DND-41 (cell line): ENCODE results near the gene TBX6.

Experiments
- ATAC-seq: fragments of 200-7000 bp; cut with Tn5 transposase; 3 replicates; pipeline ENCODE4 v1.9.1; 2021; ENCODE audit warnings: low read depth; ENCODE audit not compliant: insufficient read depth
- DNase-seq: peaks from one replicate; pipeline ENCODE4 v3.0.0-alpha.2; 2020
- H2AFZ ChIP-seq: 2 replicates; pipeline ENCODE4 v1.6.0; 2012; ENCODE audit warnings: low read depth, low read length
- H3K27ac ChIP-seq: 2 replicates; pipeline ENCODE4 v1.5.1; 2012; ENCODE audit warnings: low read length, inconsistent platforms
- H3K27me3 ChIP-seq: fragments of 200-600 bp; sonication (generic); 2 replicates; pipeline ENCODE4 v1.6.0; 2012; ENCODE audit warnings: low read length, mild to moderate bottlenecking, inconsistent platforms; ENCODE audit not compliant: insufficient read depth, poor library complexity
- H3K36me3 ChIP-seq: 2 replicates; pipeline ENCODE4 v1.5.1; 2012; ENCODE audit warnings: low read length, inconsistent platforms; ENCODE audit not compliant: insufficient read depth
- H3K4me1 ChIP-seq: 2 replicates; pipeline ENCODE4 v1.5.1; 2012; ENCODE audit warnings: mild to moderate bottlenecking, low read length; ENCODE audit not compliant: insufficient read depth
- H3K4me2 ChIP-seq: 2 replicates; pipeline ENCODE4 v1.6.0; 2012; ENCODE audit warnings: mild to moderate bottlenecking, moderate library complexity, low read length, inconsistent platforms; ENCODE audit not compliant: insufficient read depth
- H3K4me3 ChIP-seq, 2 experiments: fragments of 200-600 bp in 1 of 2; shearing (Covaris generic) in 1 of 2; 2 replicates each; pipeline ENCODE4 v1.5.1; 2012 to 2016; ENCODE audit warnings: inconsistent platforms in 2 of 2, low read length in 2 of 2, mild to moderate bottlenecking in 2 of 2, low read depth in 1 of 2, moderate library complexity in 1 of 2
- H3K79me2 ChIP-seq: 2 replicates; pipeline ENCODE4 v1.6.0; 2012; ENCODE audit warnings: low read length, inconsistent platforms; ENCODE audit not compliant: insufficient read depth
- H3K9ac ChIP-seq: 2 replicates; pipeline ENCODE4 v1.6.0; 2012; ENCODE audit warnings: low read depth, mild to moderate bottlenecking, inconsistent platforms, low read length, moderate library complexity
- H3K9me3 ChIP-seq: 2 replicates; pipeline ENCODE4 v1.5.1; 2012; ENCODE audit warnings: low read length, moderate library complexity, mild to moderate bottlenecking, inconsistent platforms; ENCODE audit not compliant: insufficient read depth, severe bottlenecking
- H4K20me1 ChIP-seq: 2 replicates; pipeline ENCODE4 v1.6.0; 2012; ENCODE audit warnings: low read length; ENCODE audit not compliant: insufficient read depth
- CTCF ChIP-seq: IDR thresholded peaks from 2 replicates; pipeline ENCODE4 v1.5.1; 2012; ENCODE audit warnings: borderline replicate concordance, low read length, moderate library complexity, mild to moderate bottlenecking; ENCODE audit not compliant: poor library complexity, severe bottlenecking; ENCODE audit errors: extremely low read depth
- EZH2 ChIP-seq: IDR thresholded peaks from 3 replicates; pipeline ENCODE4 v1.6.1; 2012; ENCODE audit warnings: borderline replicate concordance, low read depth, mild to moderate bottlenecking, moderate library complexity, low read length, inconsistent platforms; ENCODE audit not compliant: severe bottlenecking

The TBX6 gene

DNA sequence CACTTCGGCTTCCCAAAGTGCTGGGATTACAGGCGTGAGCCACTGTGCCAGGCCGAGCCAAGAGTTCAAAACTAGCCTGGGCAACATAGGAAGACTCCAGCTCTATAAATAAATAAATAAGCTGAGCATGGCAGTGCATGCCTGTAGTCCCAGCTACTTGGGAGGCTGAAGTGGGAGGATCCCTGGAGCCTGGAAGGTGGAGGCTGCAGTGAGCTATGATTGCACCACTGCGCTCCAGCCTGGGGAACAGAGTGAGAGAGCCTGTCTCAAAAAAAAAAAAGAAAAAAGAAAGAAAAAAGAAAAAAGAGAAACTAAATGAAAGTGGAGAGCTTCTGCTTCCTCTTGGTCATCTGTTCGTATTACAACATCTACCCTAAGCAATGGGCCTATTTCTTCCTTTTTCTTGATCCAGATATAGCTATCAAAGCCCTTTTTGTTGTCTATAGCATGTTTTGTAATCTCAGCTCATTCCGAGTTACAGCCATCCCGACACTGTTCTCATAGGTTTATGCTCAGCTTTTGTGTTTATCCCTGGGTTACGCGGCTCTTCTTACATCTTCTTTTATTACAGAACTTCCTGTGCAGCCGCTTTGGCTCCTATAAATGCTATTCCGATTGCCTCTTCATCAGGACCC is 45.4 kb upstream of the TBX6 start:
- TF ChIP-seq CTCF (no peak), EZH2 (no peak)
- no peak for ATAC-seq
- Histone ChIP-seq H3K4me1 (peaks cover 14% of the 10 kb centered on the region), H3K9me3 (no peaks in the 10 kb centered on the region), H3K27ac (no peak overlapping the region), H3K36me3 (no peaks in the 10 kb centered on the region), H3K27me3 (no peaks in the 10 kb centered on the region), H3K4me3 (no peak overlapping the region), H4K20me1 (no peaks in the 10 kb centered on the region), H2AFZ (no peak overlapping the region), H3K79me2 (no peaks in the 10 kb centered on the region), H3K9ac (no peak overlapping the region), H3K4me2 (no peak overlapping the region)
- no peak for DNase-seq

DNA sequence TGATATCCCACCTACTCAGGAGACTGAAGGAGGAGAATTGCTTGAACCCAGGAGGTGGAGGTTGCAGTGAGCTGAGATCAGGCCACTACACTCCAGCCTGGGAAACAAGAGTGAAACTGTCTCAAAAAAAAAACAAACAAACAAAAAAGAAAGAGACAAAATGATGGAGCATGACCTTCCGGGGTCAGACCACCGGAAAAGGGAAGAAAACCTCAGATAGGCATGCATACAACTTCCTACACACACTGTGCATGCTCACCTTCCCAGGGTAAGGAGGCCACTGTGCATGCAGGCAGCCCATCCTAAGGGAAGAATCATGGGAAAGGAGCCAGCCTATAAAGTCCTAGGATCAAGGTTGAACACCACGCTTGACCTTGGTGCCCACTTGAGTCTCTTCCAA is 40.9 kb upstream of the TBX6 start:
- Histone ChIP-seq H3K27ac (peak overlapping the region; percentile 67), H3K36me3 (no peaks in the 10 kb centered on the region), H3K4me3 (no peak overlapping the region), H3K9me3 (no peaks in the 10 kb centered on the region), H3K27me3 (no peaks in the 10 kb centered on the region), H3K9ac (no peak overlapping the region), H3K4me2 (no peak overlapping the region), H4K20me1 (no peaks in the 10 kb centered on the region), H3K4me1 (peaks cover 34% of the 10 kb centered on the region), H3K79me2 (no peaks in the 10 kb centered on the region), H2AFZ (no peak overlapping the region)
- DNase-seq (no peak), ATAC-seq (no peak)
- TF ChIP-seq CTCF (no peak), EZH2 (no peak)

- Histone ChIP-seq H3K9me3 (no peaks in the 10 kb centered on the region), H4K20me1 (no peaks in the 10 kb centered on the region), H3K4me2 (peak overlapping the region; percentile 15; the same call in 1 of the 2 replicates), H3K9ac (no peak overlapping the region), H3K4me3 (no peak overlapping the region; a peak in 1 of 4 replicates), H3K4me1 (peaks cover 34% of the 10 kb centered on the region), H3K27ac (peak overlapping the region; percentile 67), H3K36me3 (no peaks in the 10 kb centered on the region), H3K79me2 (no peaks in the 10 kb centered on the region), H3K27me3 (no peaks in the 10 kb centered on the region), H2AFZ (0 out of 2 replicates have a peak overlapping the region, but pooled peaks have one; percentile 20)
- DNase-seq (no peak), ATAC-seq (no peak)
- TF ChIP-seq CTCF (no peak), EZH2 (no peak)
Measured at GRCh38 chr16:30131869-30132475, 40.2 kb upstream of the TBX6 start.
